Adrenal gland (tissue), 12 donors: ENCODE data around the gene HOXD10. TPM values are rescaled to one million over a fixed set of nuclear protein-coding genes. Genes with fewer than 3 reads are reported as not detected.

ENCODE experiments used
- DNase-seq, 7 donors: peaks; one replicate each; pipeline ENCODE4 v3.0.0-alpha.2; 2019 to 2020
- H3K27ac ChIP-seq, 5 donors: fragments of 200-600 bp; sonication (generic) in 4 of 5; 1 replicate in 3 of 5; 2 replicates in 2 of 5; pipeline versions ENCODE4 v1.5.1 to v1.8.0; 2016 to 2020; ENCODE audit warnings: mild to moderate bottlenecking in 1 of 5
- H3K27me3 ChIP-seq: fragments of 200-600 bp; 2 replicates; pipeline ENCODE4 v1.8.0; 2021
- H3K36me3 ChIP-seq, 2 donors: fragments of 200-600 bp; replicated peaks in 1 of 2; 1 replicate in 1 of 2; 2 replicates in 1 of 2; pipeline versions ENCODE4 v1.5.1 to v1.8.0; 2018 to 2022
- H3K4me1 ChIP-seq, 2 donors: fragments of 200-600 bp; replicated peaks in 1 of 2; 1 replicate in 1 of 2; 2 replicates in 1 of 2; pipeline versions ENCODE4 v1.5.1 to v1.8.0; 2018 to 2021
- H3K4me3 ChIP-seq, 4 donors: fragments of 200-600 bp; sonication (generic) in 3 of 4; one replicate each; pipeline ENCODE4 v1.5.1; 2016 to 2018
- H3K9me3 ChIP-seq, 3 donors: fragments of 200-600 bp; sonication (generic) in 1 of 3; replicated peaks in 1 of 3; 1 replicate in 2 of 3; 2 replicates in 1 of 3; pipeline versions ENCODE4 v1.5.1 to v1.8.0; 2016 to 2021
- CTCF ChIP-seq, 6 experiments: fragments of 450-650 bp in 4 of 6; fragments of 200-600 bp in 2 of 6; sonication (generic) in 1 of 6; IDR thresholded peaks; 1 replicate in 5 of 6; 2 replicates in 1 of 6; pipeline versions ENCODE4 v1.5.1 to v1.8.0; 2016 to 2021; ENCODE audit warnings: antibody characterized with exemption in 6 of 6, mild to moderate bottlenecking in 2 of 6, moderate library complexity in 1 of 6
- POLR2A ChIP-seq, 2 donors: fragments of 450-650 bp; IDR thresholded peaks; one replicate each; pipeline ENCODE4 v1.6.1; 2017; ENCODE audit warnings: antibody characterized with exemption in 2 of 2, mild to moderate bottlenecking in 2 of 2, moderate library complexity in 1 of 2
- WGBS, 4 donors: extraction: QIAGEN DNeasy Blood & Tissue Kit in 2 of 4; methylation state at CpG; one replicate each; pipeline versions ENCODE4 v1.1.5 to v1.1.7; 2013 to 2017; 5-methylcytosine and 5-hydroxymethylcytosine counted together
- intact Hi-C, 2 donors: fragments of 100-400 bp; cut with DNase I; formaldehyde crosslinking; loops; one replicate each; pipeline versions ENCODE4 v1.14.1 to v1.15.0; 2022 to 2023
- polyA plus RNA-seq, 3 donors: library from polyadenylated mRNA; stranded (reverse); fragments of 200-250 nt in 2 of 3; fragments of 350-450 nt in 1 of 3; fragmentation: Illumina TruSeq in 1 of 3; extraction: RNeasy Lipid Tissue Mini Kit (QIAGEN cat#74804) in 1 of 3; gene quantifications; one replicate each; pipeline ENCODE4 v1.2.3, GENCODE V29; 2013 to 2014
- total RNA-seq, 9 donors: library from RNA; depleted of rRNA in 4 of 9; stranded (reverse); fragments of >200 nt in 4 of 9; fragments of 120-200 nt in 1 of 9; fragmentation: NEBNext Ultra II Directional in 1 of 9; extraction: Animal tissue kit (Norgen Biotek cat#: 25700) in 1 of 9; gene quantifications; one replicate each; pipeline versions ENCODE4 v1.1.0 to v1.2.4, GENCODE V29; 2013 to 2023
- donor health status: healthy with polysubstance abuse.
- donor health status: Bipolar disorder and iron deficiency.
- donor health status: DM: yes; HTN: yes; CAD: no.
- donor health status: DM: no; HTN: no; CAD: no.
- donor health status: DM: no; HTN: no; CAD: no.
- donor health status: DM: yes; HTN: yes; CAD: no.

The HOXD10 gene
- total and polyA plus RNA-seq, 12 donors, result 0.11 to 0.33 (median 0.18) TPM; not detected in 8

GRCh38 chr2:176095421-176095820 is 21.2 kb upstream of the HOXD10 start:
- intact Hi-C loops, result loop anchor here in 1 of 2 donors (10.0 kb wide), 1 partner anchor 841 kb away; no protein-coding TSS in a partner anchor
- WGBS, 4 donors, result 16 to 22% (median 17%) methylated on average over 5 of the region's 5 CpGs
- H3K9me3 ChIP-seq, result no peaks in the 10 kb centered on the region
- no peak overlapping the region for H3K27ac ChIP-seq
- H3K36me3 ChIP-seq, result no peaks in the 10 kb centered on the region
- TF ChIP-seq POLR2A (IDR thresholded peaks at IDR 0.05) (no peak), CTCF (IDR thresholded peaks at IDR 0.05) (no peak)
- no peak for DNase-seq
- peaks cover 0 to 25% of the 10 kb centered on the region in 2 donors for H3K4me1 ChIP-seq
- H3K4me3 ChIP-seq, result no peak overlapping the region
- H3K27me3 ChIP-seq, result peaks cover 99% of the 10 kb centered on the region

GRCh38 chr2:176096243-176096985 is 20.2 kb upstream of the HOXD10 start:
- DNase-seq, result no peak
- TF ChIP-seq CTCF (IDR thresholded peaks at IDR 0.05) (no peak), POLR2A (IDR thresholded peaks at IDR 0.05) (no peak)
- H3K4me1 ChIP-seq, result peaks cover 0 to 25% of the 10 kb centered on the region in 2 donors
- WGBS, 4 donors, result 17 to 18% (median 17%) methylated on average over 16 of the region's 16 CpGs
- no peaks in the 10 kb centered on the region for H3K36me3 ChIP-seq
- H3K27ac ChIP-seq, result no peak overlapping the region
- no peaks in the 10 kb centered on the region for H3K9me3 ChIP-seq
- H3K27me3 ChIP-seq, result peaks cover 99% of the 10 kb centered on the region
- intact Hi-C loops, result loop anchor here in 1 of 2 donors (10.0 kb wide), 1 partner anchor 842 kb away; no protein-coding TSS in a partner anchor
- peak overlapping the region in 1 of 4 donors; percentile 35 for H3K4me3 ChIP-seq

GRCh38 chr2:176096986-176097819 is 19.4 kb upstream of the HOXD10 start:
- Histone ChIP-seq H3K27ac (no peak overlapping the region), H3K4me1 (peaks cover 0 to 25% of the 10 kb centered on the region in 2 donors), H3K36me3 (no peaks in the 10 kb centered on the region), H3K4me3 (peak overlapping the region in 1 of 4 donors; percentile 35), H3K9me3 (no peaks in the 10 kb centered on the region), H3K27me3 (peaks cover 99% of the 10 kb centered on the region)
- intact Hi-C loops, result loop anchor here in 1 of 2 donors (10.0 kb wide), 1 partner anchor 842 kb away; no protein-coding TSS in a partner anchor
- WGBS, 4 donors, result 2 to 5% (median 3%) methylated on average over 16 to 45 of the region's 45 CpGs
- peak; percentile 42 to 77 (median 65) for DNase-seq
- no peak for TF ChIP-seq POLR2A (IDR thresholded peaks at IDR 0.05)
- TF ChIP-seq CTCF (IDR thresholded peaks at IDR 0.05), result peak; percentile 58 to 90 (median 70)

- no peak overlapping the region for H3K27ac ChIP-seq
- WGBS, 4 donors, result 4 to 6% (median 5%) methylated on average over 18 of the region's 18 CpGs
- intact Hi-C loops, result loop anchor here in 1 of 2 donors (10.0 kb wide), 1 partner anchor 843 kb away; no protein-coding TSS in a partner anchor
These were observed 18.7 kb upstream of the HOXD10 start for GRCh38 chr2:176097820-176098365.

More at GRCh38 chr2:176097820-176098365, 18.7 kb upstream of the HOXD10 start:
- Histone ChIP-seq H3K36me3 (no peaks in the 10 kb centered on the region), H3K9me3 (no peaks in the 10 kb centered on the region), H3K4me1 (peaks cover 0 to 19% of the 10 kb centered on the region in 2 donors), H3K27me3 (peaks cover 99% of the 10 kb centered on the region), H3K4me3 (no peak overlapping the region)
- TF ChIP-seq CTCF (IDR thresholded peaks at IDR 0.05), result no peak
- TF ChIP-seq POLR2A (IDR thresholded peaks at IDR 0.05), result no peak
- DNase-seq, result no peak
